NCI-H187 treated with DMSO at 0.1 percent for 48 hours (cell line): ENCODE results near the gene VPS35.
"Not testable (repeated sequence)": the region's sequence is repeated elsewhere in the genome, so short reads cannot be mapped to it uniquely, and the experiment has no call there.

Source experiments
- DNase-seq: peaks from one replicate; lab custom pipeline; 2025; lab: John Stamatoyannopoulos, UW

VPS35 gene

GRCh38 chr16:46712911-46713310 is 23.9 kb upstream of the VPS35 start:
- no peak for DNase-seq

DNA sequence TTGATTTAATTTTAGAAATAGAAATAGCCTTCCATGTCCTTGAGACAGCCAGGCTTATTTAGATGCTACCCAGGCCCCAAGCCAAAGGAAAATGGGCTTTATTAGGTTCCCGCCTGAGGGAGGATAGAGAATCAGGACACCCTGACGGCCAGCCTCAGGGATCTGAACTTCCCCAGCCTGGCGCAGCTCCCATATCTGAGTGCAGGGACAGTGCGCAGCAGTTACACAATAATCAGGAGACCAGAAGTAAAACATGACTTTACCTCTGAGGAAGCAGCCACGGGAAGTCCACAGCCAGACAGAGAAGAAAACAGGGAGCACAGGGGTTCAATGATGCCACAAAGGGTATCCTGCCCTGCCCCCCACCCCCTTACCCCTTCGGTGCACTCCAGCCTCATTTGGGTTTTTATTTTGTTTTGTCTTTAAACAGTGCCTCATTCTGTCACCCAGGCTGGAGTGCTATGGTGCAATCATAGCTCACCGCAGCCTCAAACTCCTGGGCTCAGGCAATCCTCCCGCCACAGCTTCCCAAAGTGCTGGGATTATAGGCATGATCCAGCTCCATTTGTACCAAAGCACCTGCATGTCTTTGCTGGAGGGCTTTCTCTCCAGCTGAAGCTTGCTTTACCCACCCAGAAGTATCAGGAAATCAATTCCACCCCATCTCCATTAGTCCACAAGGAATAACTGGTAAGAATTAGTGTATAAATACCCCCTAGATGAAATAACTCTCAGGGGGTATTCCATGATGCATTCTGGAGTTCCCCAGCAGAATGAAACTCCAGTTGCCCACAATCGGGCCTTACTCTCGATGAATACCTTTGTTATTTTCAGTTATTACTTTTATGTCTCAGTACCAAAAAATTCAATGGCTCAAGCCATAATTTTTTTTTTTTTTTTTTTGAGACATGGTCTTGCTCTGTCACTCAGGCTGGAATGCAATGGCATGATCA is 22.4 kb upstream of the VPS35 start:
- DNase-seq: no peak

- DNase-seq: no peak
Observed at GRCh38 chr16:46709469-46710005, 20.6 kb upstream of the VPS35 start.

DNA sequence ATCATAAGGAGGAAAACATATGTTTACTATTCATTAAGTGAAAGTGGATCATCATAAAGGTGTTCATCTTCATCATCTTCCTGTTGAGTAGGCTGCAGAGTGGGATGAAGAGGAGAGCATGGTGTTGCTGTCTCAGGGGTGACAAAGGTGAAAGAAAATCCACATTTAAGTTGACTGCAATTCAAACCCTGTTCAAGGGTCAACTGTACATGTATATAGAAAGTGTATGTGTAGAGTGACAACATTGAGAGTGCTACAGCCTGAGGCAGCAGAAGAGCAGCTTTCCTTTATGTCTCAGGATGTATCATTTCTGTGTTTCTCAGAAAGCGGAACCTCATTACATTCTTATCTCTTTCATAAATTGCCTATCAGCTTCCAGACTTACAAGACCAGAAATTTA is 17.7 kb upstream of the VPS35 start:
- DNase-seq: no peak

DNA sequence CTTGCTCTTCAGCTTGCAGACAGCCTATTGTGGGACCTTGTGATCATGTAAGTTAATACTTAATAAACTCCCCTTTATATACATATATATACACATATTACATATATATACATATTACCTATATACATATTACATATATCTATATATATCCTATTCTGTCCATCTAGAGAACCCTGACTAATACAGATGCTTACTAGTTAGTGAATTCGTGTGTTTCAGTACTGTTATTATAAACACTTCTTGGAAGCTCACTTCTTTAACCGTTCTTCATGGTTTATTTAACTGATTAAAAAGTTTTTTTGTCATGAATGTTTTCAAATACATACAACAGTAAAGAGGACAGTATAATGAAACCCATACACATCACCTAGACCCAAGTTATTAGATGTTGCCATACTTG is 13.1 kb upstream of the VPS35 start:
- DNase-seq: no peak

- DNase-seq: no peak
Observed at GRCh38 chr16:46701615-46702014, 12.6 kb upstream of the VPS35 start.

- DNase-seq: no peak
Observed at GRCh38 chr16:46700048-46700447, 11.1 kb upstream of the VPS35 start.

DNA sequence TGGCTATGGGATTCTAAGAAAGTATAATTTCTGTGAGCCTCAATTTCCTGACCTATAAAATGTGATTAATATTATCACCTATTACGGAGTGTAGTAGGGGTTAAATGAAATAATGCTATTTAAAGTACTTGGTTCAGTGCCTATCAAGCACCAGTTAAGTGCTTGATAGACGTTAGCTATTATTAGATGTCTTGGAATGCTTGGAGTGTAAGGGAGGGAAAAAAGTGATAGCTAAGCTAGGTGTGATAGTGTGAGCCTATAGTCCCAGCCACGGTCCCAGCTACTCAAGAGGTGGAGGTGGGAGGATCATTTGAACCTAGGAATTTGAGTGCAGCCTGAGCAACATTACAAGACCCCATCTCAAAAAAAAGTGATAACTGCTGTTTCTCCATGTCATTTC is 8.0 kb upstream of the VPS35 start:
- no peak for DNase-seq

DNA sequence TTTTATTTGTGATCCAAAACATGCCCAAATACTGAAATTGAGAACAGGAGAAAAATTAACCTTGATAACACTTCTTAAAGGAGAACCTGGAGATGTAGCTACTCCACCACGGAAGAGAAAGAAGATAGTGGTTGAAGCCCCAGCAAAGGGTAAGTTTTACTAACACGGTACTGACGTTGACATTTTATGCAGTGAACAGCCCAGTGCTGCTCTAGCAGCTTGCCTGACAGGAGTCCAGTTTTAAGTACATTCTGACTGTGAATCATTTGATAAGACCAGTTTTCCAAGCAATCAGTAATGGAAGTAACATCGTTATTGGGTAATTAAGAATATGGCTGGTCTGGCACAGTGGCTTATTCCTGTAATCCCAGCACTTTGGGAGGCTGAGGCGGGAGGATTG is 7.0 kb upstream of the VPS35 start:
- DNase-seq: no peak

DNA sequence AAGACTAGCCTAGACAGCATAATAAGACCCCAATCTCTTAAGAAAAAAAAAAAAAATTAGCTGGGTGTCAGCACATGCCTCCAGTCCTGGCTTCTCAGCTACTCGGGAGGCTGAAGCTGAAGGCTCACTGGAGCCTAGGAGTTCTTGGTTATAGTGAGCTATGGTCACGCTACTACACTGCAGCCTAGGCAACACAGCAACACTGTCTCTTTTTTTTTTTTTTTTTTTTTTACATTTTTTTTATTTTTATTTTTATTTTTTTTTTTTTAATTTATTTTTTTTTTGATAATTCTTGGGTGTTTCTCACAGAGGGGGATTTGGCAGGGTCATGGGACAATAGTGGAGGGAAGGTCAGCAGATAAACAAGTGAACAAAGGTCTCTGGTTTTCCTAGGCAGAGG is 4.6 kb upstream of the VPS35 start:
- DNase-seq: no peak

DNA sequence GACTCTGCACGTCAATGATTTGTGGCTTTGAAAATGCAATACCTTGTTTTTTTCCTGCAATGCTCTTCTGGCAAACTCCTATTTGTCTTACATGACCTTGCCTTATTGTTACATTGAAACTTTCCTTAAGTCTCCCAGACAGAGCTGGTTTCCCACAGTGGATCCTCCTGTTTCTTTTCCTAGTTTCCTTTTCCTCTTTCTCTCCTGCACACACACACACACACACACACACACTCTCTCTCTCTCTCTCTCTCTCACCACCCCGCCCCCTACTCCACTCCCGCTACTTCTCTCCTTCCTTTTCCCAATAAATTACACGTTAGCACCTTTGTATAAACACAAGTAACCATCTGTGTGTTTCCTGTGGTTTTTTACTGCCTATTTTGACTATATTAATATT is 2.7 kb upstream of the VPS35 start:
- no peak for DNase-seq

- DNase-seq: no peak
Observed at GRCh38 chr16:46690281-46691178, 1.6 kb upstream of the VPS35 start.

DNA sequence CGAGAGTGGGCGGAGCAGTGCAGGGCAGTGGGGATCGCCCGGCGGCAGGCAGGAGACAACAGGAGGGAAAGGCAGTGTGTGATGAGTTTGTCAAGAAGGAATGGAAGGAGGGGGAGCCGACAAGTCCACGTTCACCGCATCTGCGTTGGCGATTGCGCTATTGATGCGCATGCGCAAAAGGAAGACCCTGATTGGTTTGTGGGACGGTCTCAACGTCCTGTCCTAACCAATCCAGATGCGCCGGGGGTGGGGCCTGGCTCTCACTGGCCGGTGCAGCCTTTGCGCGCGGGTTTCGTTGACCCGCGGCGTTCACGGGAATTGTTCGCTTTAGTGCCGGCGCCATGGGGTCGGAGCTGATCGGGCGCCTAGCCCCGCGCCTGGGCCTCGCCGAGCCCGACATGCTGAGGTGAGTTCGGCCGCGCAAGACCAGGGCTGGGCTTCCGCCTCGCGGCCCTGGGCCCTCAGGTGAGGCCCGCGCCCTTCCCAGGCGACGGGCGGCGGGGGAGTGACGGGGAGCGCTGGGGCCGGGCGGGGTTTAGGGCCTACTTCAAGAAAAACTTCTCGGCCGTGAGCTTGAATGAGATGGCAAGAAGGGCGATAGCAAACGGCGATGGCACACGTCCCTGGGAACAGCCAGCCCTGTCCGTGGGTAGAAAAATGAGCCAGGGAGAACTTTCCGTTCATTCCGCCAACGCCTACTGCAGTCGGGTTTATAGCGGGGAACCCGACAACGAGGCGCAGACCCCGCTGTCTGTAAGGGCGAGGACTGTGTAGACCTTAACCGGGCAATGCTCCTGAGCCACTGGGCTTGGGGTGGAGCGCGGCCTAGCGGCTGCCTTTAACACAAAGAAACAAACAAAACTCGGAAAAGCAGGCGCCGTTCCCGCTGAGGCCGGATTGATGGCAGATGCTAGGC is 645 bp upstream of the VPS35 start, which contains the start of gene ORC6:
Gene ORC6, plus strand, starts transcription at position 295 of the 916 bp plus-strand sequence. Its CDS starts 47 bp downstream, at position 342.
- DNase-seq: peak; percentile 70

DNA sequence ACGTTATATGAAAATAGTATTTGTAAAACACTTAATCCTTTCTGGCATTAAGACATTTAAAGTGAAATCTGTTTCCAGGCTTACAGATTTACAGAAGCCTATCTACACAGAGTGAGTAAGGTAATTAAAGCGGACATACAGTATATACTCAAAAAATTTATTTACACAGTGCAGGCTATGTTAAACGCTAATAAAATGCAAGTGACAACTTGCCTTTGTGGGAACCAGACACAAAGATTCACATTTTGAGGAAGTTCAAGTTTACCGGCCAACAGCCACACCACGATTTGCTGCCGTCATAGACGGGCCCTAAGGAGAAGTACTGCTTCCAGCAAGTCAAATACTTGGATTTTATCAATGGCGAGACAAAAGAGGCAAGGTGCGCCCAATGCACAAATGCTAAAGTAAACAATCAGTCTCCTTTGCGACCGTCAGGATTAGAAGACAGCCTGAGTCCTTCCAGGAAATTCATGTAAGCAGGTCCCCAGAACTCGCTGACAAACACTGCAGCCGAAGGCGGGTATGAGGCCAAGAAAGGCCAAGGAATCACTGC is 801 bp downstream of the VPS35 start:
- no peak for DNase-seq

GRCh38 chr16:46687486-46687885 is 1.5 kb downstream of the VPS35 start:
- DNase-seq: no peak

GRCh38 chr16:46686815-46687473 is 2.0 kb downstream of the VPS35 start:
- DNase-seq: no peak

DNA sequence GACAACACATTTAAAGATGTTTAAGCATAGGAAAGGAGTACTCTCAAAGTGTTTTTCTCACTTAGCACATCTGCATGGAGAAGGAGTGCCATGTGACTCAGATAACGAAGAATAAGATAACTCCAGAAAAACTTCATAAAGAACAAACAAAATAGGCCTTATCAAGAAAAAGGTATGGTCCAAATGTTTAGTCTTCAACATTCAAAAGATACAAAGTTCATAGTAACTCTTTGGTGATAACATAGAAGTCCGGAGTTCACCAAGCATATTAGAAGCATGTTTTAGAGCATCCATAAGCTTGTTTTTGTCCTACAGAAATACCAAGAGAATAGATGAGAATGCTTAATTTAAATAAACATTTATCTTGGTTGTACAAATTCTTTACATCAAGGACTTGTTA is 7.1 kb downstream of the VPS35 start:
- DNase-seq: not testable (repeated sequence)

- DNase-seq: not testable (repeated sequence)
Observed at GRCh38 chr16:46677943-46678342, 11.0 kb downstream of the VPS35 start.

DNA sequence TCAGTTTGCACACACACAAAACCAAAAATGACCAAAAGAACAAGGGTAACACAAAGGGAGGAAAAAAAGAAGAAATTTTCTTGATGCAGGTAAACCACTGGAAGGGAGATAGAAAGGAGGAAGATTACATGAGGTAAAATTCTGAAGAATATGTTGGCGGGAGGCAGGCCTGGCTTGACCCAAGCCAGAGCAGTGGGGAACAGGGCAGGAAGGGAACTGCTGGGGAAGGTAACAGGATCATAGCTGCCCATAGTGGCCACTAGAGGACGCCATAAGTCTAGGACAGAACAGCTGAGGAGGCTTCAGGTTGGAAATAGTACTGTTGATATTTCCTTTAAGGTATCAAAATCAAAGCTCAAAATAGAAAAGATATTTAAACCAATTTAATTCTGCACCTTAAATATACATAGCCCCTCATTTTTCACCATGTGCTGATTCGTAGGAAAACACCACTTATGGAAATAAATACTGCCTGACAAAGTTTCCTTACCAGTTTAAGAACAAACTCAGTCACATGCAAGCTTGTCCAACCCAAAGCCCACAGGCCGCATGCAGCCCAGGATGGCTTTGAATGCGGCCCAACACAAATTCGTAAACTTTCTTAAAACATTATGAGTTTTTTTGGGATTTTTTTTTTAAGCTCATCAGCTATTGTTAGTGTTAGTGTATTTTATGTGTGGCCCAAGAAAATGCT is 15.5 kb downstream of the VPS35 start:
- DNase-seq: no peak

DNA sequence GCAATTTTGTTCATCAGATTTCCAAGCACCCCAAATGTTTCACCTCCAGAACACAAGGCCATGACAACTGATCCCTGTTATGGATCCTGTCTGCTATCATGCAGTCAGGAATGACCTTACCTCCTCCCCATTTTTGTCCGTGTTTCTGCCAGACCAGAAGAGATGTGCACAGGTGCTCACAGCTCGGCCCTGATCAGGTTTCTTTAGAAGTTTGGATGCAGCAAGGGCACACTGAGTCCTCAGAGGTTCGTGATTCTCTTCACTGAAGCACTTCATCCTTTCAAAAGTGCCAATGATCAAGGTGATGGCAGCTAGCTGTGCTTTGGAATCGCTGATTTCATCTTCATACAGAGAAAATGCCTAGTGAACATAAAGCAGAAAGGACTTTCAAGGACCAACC is 26.9 kb downstream of the VPS35 start:
- no peak for DNase-seq
